A549 (cell line): ENCODE results near the gene TCF7L1. TPM values are rescaled to one million over a fixed set of nuclear protein-coding genes. Genes with fewer than 3 reads are reported as not detected.

ENCODE experiments used
- ATAC-seq, 2 experiments: fragments of 200-7000 bp in 1 of 2; fragments of >200 bp in 1 of 2; cut with Nextera tagmentation in 1 of 2; cut with Tn5 transposase in 1 of 2; 3 replicates each; pipeline versions ENCODE4 v1.8.0 to v1.9.1; 2018 to 2020; ENCODE audit warnings: mild to moderate bottlenecking in 1 of 2, moderate library complexity in 1 of 2
- CTCF ChIA-PET: fragments of 300-600 bp; sonication (Branson Sonifier 250); formaldehyde crosslinking; extraction: SDS; loops from one replicate; lab custom pipeline; 2021; ENCODE audit warnings: antibody characterized with exemption, inconsistent platforms; lab: Yijun Ruan, JAX
- POLR2A ChIA-PET: fragments of 350-600 bp; formaldehyde crosslinking; extraction: SDS; loops from one replicate; lab custom pipeline; 2021; ENCODE audit warnings: antibody characterized with exemption, inconsistent platforms; lab: Yijun Ruan, JAX
- DNase-seq, 2 experiments: peaks; one replicate each; pipeline versions ENCODE4 v3.0.0 to v3.0.0-alpha.2; 2011 to 2016; ENCODE audit warnings: low read depth in 1 of 2, low spot score in 1 of 2
- FAIRE-seq: peaks from 2 replicates; lab custom pipeline; 2011; peaks lifted over from hg19 to GRCh38; lab: Jason Lieb, UNC
- H3K27ac ChIP-seq, 2 experiments: fragments of >200 bp; sonication (Bioruptor Twin); formaldehyde crosslinking; 3 replicates each; pipeline ENCODE4 v1.5.1; 2016 to 2017
- H3K4me1 ChIP-seq: fragments of >200 bp; sonication (Bioruptor Twin); formaldehyde crosslinking; 3 replicates; pipeline ENCODE4 v1.6.1; 2016
- H3K4me2 ChIP-seq: fragments of >200 bp; sonication (Bioruptor Twin); formaldehyde crosslinking; 3 replicates; pipeline ENCODE4 v1.6.1; 2016
- H3K4me3 ChIP-seq: fragments of >200 bp; sonication (Bioruptor Twin); formaldehyde crosslinking; 3 replicates; pipeline ENCODE4 v1.5.1; 2016
- H3K9me3 ChIP-seq: fragments of >200 bp; sonication (Bioruptor Twin); formaldehyde crosslinking; 3 replicates; pipeline ENCODE4 v1.6.1; 2016
- CBX2 ChIP-seq: fragments of 200-600 bp; sonication (generic); IDR thresholded peaks from 2 replicates; pipeline ENCODE4 v1.6.1; 2016; ENCODE audit warnings: low read depth, mild to moderate bottlenecking, borderline replicate concordance
- CEBPB ChIP-seq, 2 experiments: fragments of >200 bp in 1 of 2; sonication (Bioruptor Twin) in 1 of 2; formaldehyde crosslinking in 1 of 2; IDR thresholded peaks; 2 replicates each; pipeline ENCODE4 v1.6.1; 2012 to 2016
- EHF ChIP-seq: fragments of 250-450 bp; sonication (Bioruptor Pico); IDR thresholded peaks from 2 replicates; pipeline ENCODE4 v1.5.0; 2020; ENCODE audit warnings: mild to moderate bottlenecking
- EHMT2 ChIP-seq: fragments of 200-600 bp; sonication (generic); IDR thresholded peaks from 2 replicates; pipeline ENCODE4 v1.6.1; 2016; ENCODE audit warnings: antibody characterized with exemption, low read depth, mild to moderate bottlenecking, moderate library complexity
- FOSL2 ChIP-seq, 2 experiments: fragments of 450-650 bp in 1 of 2; fragments of >200 bp in 1 of 2; sonication (Bioruptor Twin) in 1 of 2; formaldehyde crosslinking; IDR thresholded peaks; 2 replicates each; pipeline versions ENCODE4 v1.5.0 to v1.6.1; 2016 to 2020; ENCODE audit warnings: mild to moderate bottlenecking in 1 of 2, moderate library complexity in 1 of 2
- HEYL ChIP-seq: fragments of 250-450 bp; sonication (Bioruptor Pico); IDR thresholded peaks from 2 replicates; pipeline ENCODE4 v1.8.0; 2021; ENCODE audit warnings: mild to moderate bottlenecking, moderate library complexity
- MAZ ChIP-seq: fragments of 150-350 bp; IDR thresholded peaks from 2 replicates; pipeline ENCODE4 v1.6.1; 2014; ENCODE audit warnings: antibody characterized with exemption, low read depth, low read length, borderline replicate concordance
- PHF8 ChIP-seq: fragments of 200-600 bp; sonication (generic); IDR thresholded peaks from 2 replicates; pipeline ENCODE4 v1.6.1; 2016; ENCODE audit warnings: low read depth, mild to moderate bottlenecking, antibody characterized with exemption, moderate library complexity, borderline replicate concordance
- POLR2A ChIP-seq: IDR thresholded peaks from 2 replicates; pipeline ENCODE4 v1.6.1; 2012; ENCODE audit warnings: mild to moderate bottlenecking, low read length
- POLR2AphosphoS2 ChIP-seq: conservative IDR thresholded peaks from 2 replicates; pipeline ENCODE4 v1.6.1; 2012; ENCODE audit warnings: low read length, improper control_type of control experiment, inconsistent platforms
- RCOR1 ChIP-seq: fragments of 150-350 bp; IDR thresholded peaks from 2 replicates; pipeline ENCODE4 v1.6.1; 2014; ENCODE audit warnings: antibody characterized with exemption, low read length, low read depth
- RFX5 ChIP-seq: fragments of 450-650 bp; IDR thresholded peaks from 2 replicates; pipeline ENCODE4 v1.7.1; 2014; ENCODE audit warnings: antibody characterized with exemption, mild to moderate bottlenecking, moderate library complexity
- RNF2 ChIP-seq: fragments of 200-600 bp; sonication (generic); IDR thresholded peaks from 2 replicates; pipeline ENCODE4 v1.6.1; 2016; ENCODE audit warnings: low read depth, mild to moderate bottlenecking, antibody characterized with exemption, moderate library complexity, borderline replicate concordance
- SMC3 ChIP-seq: fragments of >200 bp; sonication (Bioruptor Twin); formaldehyde crosslinking; IDR thresholded peaks from 3 replicates; pipeline ENCODE4 v1.6.1; 2018; ENCODE audit warnings: inconsistent platforms
- TFCP2L1 ChIP-seq: fragments of 250-450 bp; sonication (Bioruptor Pico); IDR thresholded peaks from 2 replicates; pipeline ENCODE4 v1.5.0; 2021; ENCODE audit warnings: mild to moderate bottlenecking
- ZFP36 ChIP-seq: fragments of 450-650 bp; IDR thresholded peaks from 2 replicates; pipeline ENCODE4 v1.6.1; 2014; ENCODE audit warnings: borderline replicate concordance; ENCODE audit not compliant: partially characterized antibody
- ZNF302 ChIP-seq: fragments of 250-450 bp; sonication (Bioruptor Pico); IDR thresholded peaks from 2 replicates; pipeline ENCODE4 v1.9.0; 2021; ENCODE audit warnings: inconsistent platforms, mild to moderate bottlenecking, moderate library complexity
- WGBS: methylation state at CpG from one replicate; pipeline ENCODE4 v1.1.6; 2017; ENCODE audit errors: missing lambda C conversion rate; 5-methylcytosine and 5-hydroxymethylcytosine counted together
- polyA plus RNA-seq, 4 experiments: library from polyadenylated mRNA; depleted of rRNA in 3 of 4; stranded (reverse); fragments of >200 nt; fragmentation: RNase III in 1 of 4; extraction: RNeasy Plus Mini Kit Qiagen cat#74134 plus additional on column Dnase treatment in 1 of 4; gene quantifications; 2 replicates in 3 of 4; 3 replicates in 1 of 4; pipeline ENCODE4 v1.2.3, GENCODE V29; 2011 to 2017
- TF ChIP-seq, protein P1 (sequence below): fragments of 250-450 bp; sonication (Bioruptor Pico); IDR thresholded peaks from 2 replicates; pipeline ENCODE4 v1.5.0; 2021; ENCODE audit warnings: mild to moderate bottlenecking, moderate library complexity, borderline replicate concordance
- TF ChIP-seq, protein P2 (sequence below): fragments of 250-450 bp; sonication (Bioruptor Pico); IDR thresholded peaks from 2 replicates; pipeline ENCODE4 v1.5.0; 2020; ENCODE audit warnings: low read depth, mild to moderate bottlenecking, moderate library complexity
- TF ChIP-seq, protein P3 (sequence below): fragments of 450-650 bp; IDR thresholded peaks from 2 replicates; pipeline ENCODE4 v1.6.1; 2014; ENCODE audit warnings: antibody characterized with exemption
- TF ChIP-seq, protein P4 (sequence below): fragments of >200 bp; sonication (Bioruptor Twin); formaldehyde crosslinking; IDR thresholded peaks from 2 replicates; pipeline ENCODE4 v1.6.1; 2016

Gene TCF7L1
- polyA plus RNA-seq, 2 of the 4 experiments (the other 2 are of a cell fraction) = 0.68 to 4.4 TPM

DNA sequence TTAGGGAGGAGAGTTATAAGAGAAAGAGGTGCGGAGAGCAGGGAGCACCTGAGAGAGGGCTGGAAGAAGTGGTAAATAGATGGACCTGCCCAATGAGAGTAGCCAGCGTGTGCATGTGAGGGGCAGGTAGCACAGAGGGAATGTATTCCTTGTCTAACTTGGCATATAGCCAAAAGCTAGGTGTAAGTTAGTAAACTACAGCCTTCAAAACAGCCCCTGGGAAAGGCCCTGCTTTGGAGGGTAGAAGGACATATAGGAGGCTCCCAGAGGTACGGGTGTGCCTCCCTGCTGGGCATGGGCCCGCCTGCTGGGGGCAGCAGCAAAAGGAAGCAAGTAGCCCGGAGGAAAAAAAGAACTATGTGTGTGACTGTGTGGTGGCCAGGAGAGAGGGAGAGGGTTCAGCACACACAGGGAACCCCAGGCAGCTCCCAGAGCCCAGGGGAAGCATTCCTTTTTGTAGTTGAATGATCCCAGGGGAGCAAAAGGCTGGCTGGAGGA lies 48.0 kb downstream of the TCF7L1 start:
- Histone ChIP-seq H3K27ac (no peak overlapping the region), H3K4me1 (no peaks in the 10 kb centered on the region), H3K9me3 (no peaks in the 10 kb centered on the region), H3K4me2 (no peak overlapping the region), H3K4me3 (no peak overlapping the region)
- ChIA-PET CTCF (interaction anchor here (1.0 to 3.3 kb wide), 3 partner anchors 17 to 104 kb away, joined by 3 to 15 read pairs (median 4); no protein-coding TSS in a partner anchor), POLR2A (no interaction called here)
- ATAC-seq = peak in 1 of 2 experiments; percentile 55; a peak in 3 of 6 replicates
- no peak for DNase-seq
- no peak for TF ChIP-seq ZNF302 (CRISPR knock-in tag)
- TF ChIP-seq, protein P1, sequence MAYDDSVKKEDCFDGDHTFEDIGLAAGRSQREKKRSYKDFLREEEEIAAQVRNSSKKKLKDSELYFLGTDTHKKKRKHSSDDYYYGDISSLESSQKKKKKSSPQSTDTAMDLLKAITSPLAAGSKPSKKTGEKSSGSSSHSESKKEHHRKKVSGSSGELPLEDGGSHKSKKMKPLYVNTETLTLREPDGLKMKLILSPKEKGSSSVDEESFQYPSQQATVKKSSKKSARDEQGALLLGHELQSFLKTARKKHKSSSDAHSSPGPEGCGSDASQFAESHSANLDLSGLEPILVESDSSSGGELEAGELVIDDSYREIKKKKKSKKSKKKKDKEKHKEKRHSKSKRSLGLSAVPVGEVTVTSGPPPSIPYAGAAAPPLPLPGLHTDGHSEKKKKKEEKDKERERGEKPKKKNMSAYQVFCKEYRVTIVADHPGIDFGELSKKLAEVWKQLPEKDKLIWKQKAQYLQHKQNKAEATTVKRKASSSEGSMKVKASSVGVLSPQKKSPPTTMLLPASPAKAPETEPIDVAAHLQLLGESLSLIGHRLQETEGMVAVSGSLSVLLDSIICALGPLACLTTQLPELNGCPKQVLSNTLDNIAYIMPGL = no peak
- no peak for TF ChIP-seq TFCP2L1 (CRISPR knock-in tag)
- no peak for TF ChIP-seq RFX5
- TF ChIP-seq, protein P2, sequence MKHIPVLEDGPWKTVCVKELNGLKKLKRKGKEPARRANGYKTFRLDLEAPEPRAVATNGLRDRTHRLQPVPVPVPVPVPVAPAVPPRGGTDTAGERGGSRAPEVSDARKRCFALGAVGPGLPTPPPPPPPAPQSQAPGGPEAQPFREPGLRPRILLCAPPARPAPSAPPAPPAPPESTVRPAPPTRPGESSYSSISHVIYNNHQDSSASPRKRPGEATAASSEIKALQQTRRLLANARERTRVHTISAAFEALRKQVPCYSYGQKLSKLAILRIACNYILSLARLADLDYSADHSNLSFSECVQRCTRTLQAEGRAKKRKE = no peak
- no peak for TF ChIP-seq RCOR1
- TF ChIP-seq CBX2 = no peak
- TF ChIP-seq FOSL2 (IDR thresholded peaks at IDR 0.05) = no peak
- TF ChIP-seq FOSL2 (CRISPR knock-in tag; IDR thresholded peaks at IDR 0.05) = no peak
- FAIRE-seq = no peak
- 77% methylated on average over 5 of the region's 5 CpGs for WGBS

DNA sequence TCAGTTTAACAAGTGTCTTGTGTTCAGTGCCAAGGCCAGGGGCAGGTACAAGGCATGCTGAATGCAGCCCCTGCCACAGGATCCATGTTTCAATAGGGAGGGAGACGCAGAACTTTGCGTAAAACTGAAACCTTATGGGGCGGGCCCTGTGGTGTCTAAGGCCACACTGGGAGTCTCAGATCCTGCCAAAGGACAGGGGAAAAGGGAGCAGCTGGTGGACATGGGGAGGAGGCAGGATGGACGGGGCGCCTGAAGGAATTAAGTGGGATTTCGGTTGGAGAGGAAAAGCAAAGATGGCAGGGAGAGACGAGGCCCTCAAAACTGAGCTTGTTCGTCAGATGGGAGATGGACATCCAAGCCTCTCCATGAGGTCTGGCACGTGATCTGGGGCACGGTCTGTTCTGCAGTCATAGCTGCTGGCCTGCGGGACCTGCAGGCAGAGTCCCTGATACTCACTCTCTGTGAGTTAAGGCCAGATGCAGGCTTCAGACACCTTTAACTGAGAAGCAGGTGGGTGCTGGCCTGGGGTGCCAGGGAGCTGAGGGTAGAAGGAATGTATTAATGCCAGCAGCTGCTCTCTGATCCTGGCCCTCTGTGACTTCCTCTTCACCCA lies 48.8 kb downstream of the TCF7L1 start:
- Histone ChIP-seq H3K27ac (no peak overlapping the region), H3K9me3 (no peaks in the 10 kb centered on the region), H3K4me3 (no peak overlapping the region), H3K4me2 (no peak overlapping the region), H3K4me1 (no peaks in the 10 kb centered on the region)
- ATAC-seq (no peak), FAIRE-seq (no peak), DNase-seq (no peak)
- WGBS = 85% methylated on average over 11 of the region's 11 CpGs
- ChIA-PET CTCF (interaction anchor here (1.0 to 3.3 kb wide), 3 partner anchors 23 to 116 kb away, joined by 3 to 15 read pairs (median 3); no protein-coding TSS in a partner anchor), POLR2A (no interaction called here)
- no peak for TF ChIP-seq POLR2AphosphoS2
- TF ChIP-seq EHF (CRISPR knock-in tag) = no peak
- TF ChIP-seq RNF2 = no peak

DNA sequence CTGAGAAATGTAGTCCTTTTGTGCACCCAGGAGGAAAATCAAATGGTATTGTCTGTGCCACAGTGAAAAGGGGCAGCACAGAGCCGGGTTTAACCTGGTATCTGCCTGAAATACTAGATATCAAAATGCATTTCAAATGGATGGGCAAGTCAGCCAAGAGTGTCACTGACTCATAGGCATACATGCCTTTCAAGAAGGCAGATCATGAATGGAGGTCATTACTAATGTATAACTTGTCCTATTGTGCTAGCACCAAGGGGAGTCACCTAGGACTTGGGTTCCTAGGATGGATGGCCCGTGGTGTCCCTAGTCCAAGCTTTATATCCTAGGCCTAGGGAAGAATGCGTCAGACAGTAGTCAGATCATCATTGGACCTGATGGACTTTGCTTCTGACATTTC lies 49.9 kb downstream of the TCF7L1 start:
- no peak for TF ChIP-seq POLR2A
- TF ChIP-seq CEBPB (IDR thresholded peaks at IDR 0.05) = no peak
- TF ChIP-seq RFX5 = no peak
- TF ChIP-seq, protein P3, sequence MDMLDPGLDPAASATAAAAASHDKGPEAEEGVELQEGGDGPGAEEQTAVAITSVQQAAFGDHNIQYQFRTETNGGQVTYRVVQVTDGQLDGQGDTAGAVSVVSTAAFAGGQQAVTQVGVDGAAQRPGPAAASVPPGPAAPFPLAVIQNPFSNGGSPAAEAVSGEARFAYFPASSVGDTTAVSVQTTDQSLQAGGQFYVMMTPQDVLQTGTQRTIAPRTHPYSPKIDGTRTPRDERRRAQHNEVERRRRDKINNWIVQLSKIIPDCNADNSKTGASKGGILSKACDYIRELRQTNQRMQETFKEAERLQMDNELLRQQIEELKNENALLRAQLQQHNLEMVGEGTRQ = no peak
- TF ChIP-seq, protein P4, sequence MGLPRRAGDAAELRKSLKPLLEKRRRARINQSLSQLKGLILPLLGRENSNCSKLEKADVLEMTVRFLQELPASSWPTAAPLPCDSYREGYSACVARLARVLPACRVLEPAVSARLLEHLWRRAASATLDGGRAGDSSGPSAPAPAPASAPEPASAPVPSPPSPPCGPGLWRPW = no peak
- no peak for TF ChIP-seq ZFP36
- no peak for TF ChIP-seq PHF8
- no peak for TF ChIP-seq MAZ
- TF ChIP-seq HEYL = no peak
- no peak for TF ChIP-seq SMC3
- no peak for TF ChIP-seq EHMT2
- no peak for TF ChIP-seq RNF2
- no peak overlapping the region for H3K4me3 ChIP-seq
- WGBS = 55% methylated on average over 3 of the region's 3 CpGs
- FAIRE-seq = no peak
- no peak overlapping the region for H3K27ac ChIP-seq
- no peaks in the 10 kb centered on the region for H3K4me1 ChIP-seq
- no peaks in the 10 kb centered on the region for H3K9me3 ChIP-seq
- CTCF ChIA-PET = interaction anchor here (0.6 to 3.3 kb wide), 6 partner anchors 12 to 102 kb away, joined by 3 to 15 read pairs (median 3); no protein-coding TSS in a partner anchor
- no peak for DNase-seq
- H3K4me2 ChIP-seq = no peak overlapping the region
- no peak for ATAC-seq
- POLR2A ChIA-PET = no interaction called here
